NCI-H1105 treated with DMSO at 0.1 percent for 48 hours (cell line): ENCODE measurements around the gene MAGI2.
"Not testable (repeated sequence)": the region's sequence is repeated elsewhere in the genome, so short reads cannot be mapped to it uniquely, and the experiment has no call there.

Source experiments
- DNase-seq: peaks from one replicate; lab custom pipeline; 2025; lab: John Stamatoyannopoulos, UW

MAGI2 gene

DNA sequence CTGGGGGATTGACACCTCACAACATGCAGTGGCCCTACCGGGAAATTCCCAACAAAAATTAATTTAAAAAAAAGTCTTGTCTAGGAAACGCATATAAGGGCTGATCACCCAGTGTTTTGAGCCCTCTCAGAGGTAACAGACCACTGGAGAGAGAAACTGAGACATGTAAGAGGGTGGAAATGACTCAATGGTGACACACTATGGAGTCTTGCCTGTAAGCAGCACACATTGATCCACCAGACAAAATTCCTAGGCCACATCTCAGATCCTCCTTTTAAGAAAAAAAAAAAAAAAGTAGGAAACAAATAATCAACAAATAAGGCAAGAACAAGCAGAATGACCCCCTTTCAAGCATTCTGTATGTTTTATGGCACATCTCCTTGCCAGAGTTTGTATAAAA lies 296.2 kb downstream of the MAGI2 start:
- DNase-seq = no peak

- DNase-seq = no peak
Measured at GRCh38 chr7:79149831-79150230, 303.6 kb downstream of the MAGI2 start.

DNA sequence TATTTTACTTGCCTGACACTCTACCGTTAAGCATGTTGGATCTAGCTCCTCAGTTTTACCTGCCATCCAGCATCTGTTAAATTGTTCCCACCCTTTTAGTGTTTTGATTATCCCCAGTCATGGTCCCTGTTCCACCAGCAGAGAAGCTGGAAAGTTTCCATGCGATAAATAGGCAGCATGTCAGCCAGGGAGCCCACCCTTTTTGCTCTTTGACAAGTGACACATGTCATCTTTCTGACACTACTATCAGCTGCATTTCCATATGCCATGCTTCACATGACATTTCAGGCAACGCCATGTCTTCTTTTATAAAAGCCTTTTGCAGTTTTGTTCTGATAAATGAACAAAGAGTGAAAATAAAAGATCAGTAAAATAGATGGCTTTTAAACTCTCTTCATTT lies 310.8 kb downstream of the MAGI2 start:
- no peak for DNase-seq

- DNase-seq = no peak
Measured at GRCh38 chr7:79141252-79141651, 312.2 kb downstream of the MAGI2 start.

GRCh38 chr7:79137942-79138341 lies 315.5 kb downstream of the MAGI2 start:
- DNase-seq = no peak

DNA sequence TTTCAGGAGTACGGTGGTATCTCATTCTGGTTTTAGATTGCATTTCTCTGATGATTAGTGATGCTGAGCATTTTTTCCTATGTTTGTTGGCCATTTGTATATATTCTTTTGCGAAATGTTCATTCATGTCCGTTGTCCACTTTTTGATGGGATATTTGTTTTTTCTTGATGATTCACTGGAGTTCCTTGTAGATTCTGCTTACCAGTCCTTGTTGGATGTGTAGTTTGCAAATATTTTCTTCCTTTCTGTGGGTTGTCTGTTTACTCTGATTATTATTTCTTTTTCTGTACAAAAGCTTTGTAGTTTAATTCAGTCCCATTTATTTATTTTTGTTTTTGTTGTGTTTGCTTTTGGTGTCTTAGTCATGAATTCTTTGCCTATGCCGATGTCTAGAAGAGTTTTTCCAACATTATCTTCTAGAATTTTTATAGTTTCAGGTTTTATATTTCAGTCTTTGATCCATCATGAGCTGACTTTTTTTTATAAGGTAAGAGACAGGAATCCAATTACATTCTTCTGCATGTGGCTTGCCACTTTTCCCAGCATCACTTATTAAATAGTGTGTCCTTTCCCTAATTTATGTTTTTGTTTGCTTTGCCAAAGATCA lies 320.5 kb downstream of the MAGI2 start:
- DNase-seq = no peak

DNA sequence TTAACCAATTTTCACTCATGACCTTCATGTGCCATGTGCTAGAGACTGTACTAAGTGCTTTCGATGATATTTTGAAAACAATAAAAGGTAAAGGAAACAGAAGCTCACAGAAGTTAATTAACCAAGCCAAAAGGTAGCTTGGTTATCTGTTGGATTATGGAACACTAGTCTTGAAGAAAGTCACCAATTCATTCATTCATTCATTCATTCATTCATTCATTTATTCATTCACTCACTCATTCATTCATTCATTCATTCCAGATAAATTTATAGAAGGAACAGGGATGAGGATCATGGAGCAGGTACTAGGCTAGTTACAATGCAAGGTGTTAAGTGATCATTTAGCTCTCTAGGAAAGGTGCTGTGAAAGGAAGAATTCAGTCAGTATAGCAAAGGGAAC lies 322.8 kb downstream of the MAGI2 start:
- no peak for DNase-seq

GRCh38 chr7:79124331-79124730 lies 329.1 kb downstream of the MAGI2 start:
- DNase-seq = no peak

GRCh38 chr7:79118143-79118542 lies 335.3 kb downstream of the MAGI2 start:
- no peak for DNase-seq

DNA sequence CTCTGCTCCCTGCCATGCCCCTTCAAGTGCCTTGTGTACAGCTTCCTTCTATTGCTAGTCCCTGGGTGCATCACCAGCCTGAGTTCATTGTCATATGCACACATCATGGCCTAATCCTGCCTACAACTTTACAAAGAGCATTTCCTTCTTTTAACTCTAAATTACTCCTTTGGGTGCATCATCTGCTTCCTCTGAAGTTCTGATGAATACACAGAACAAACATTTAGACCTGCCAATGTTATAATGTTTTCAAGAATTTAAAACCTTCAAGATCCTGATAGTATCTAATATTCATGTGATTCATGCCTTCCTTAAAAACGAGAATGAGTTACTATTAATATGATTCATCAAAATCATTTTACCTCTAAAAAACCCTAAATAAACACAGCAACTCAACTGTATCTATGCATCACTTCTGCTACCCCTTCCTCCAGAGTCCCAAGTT lies 357.1 kb downstream of the MAGI2 start:
- DNase-seq = no peak

DNA sequence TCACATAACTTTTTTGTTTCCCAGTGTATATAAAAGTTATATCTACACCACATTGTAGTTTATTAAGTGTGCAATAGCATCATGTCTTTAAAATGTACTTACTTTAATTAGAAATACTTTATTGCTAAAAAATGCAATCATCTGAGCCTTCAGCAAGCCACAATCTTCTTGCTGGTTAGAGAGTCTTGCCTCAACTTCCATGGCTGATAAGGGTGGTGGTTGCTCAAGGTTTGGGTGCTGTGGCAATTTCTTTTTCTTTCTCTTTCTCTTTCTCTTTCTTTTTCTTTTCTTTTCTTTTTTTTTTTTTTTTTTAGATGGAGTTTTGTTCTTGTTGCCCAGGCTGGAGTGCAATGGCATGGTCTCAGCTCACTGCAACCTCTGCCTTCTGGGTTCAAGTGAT lies 360.0 kb downstream of the MAGI2 start:
- no peak for DNase-seq

DNA sequence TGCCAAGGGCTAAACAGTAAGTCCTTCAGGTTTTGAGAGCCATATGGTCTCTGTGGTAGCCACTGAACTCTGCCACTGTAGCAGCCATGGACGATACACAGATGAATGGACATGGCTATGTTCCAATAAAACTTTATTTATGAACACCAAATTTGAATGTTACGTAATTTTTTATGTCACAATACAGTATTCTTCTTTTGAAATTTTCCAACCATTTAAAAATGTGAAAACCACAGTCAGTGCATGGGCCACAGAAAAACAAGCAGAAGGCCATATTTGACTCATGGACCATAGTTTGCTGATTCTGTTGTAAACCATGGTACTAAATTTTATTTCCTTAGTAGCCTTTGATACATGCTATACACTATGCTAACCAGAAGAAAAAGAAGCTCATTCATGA lies 361.8 kb downstream of the MAGI2 start:
- no peak for DNase-seq

DNA sequence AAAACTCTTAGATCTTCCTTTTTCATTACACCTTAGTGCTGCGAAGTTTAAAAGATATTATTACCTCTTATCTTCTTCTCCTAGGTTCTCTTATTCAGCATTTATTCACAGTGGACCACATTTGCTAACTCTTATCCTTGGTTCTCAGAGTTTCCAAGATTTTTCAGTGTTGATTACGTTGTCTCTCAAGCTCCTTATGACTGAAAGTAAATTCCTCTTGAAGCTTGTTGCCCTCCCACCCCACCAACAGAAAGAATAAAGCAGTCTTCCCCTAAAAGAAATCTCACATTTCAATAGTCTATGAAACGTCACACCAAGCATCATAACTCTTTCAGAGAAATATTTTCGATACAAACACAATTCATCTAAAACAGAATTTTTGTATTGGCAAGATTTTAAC lies 362.5 kb downstream of the MAGI2 start:
- no peak for DNase-seq

DNA sequence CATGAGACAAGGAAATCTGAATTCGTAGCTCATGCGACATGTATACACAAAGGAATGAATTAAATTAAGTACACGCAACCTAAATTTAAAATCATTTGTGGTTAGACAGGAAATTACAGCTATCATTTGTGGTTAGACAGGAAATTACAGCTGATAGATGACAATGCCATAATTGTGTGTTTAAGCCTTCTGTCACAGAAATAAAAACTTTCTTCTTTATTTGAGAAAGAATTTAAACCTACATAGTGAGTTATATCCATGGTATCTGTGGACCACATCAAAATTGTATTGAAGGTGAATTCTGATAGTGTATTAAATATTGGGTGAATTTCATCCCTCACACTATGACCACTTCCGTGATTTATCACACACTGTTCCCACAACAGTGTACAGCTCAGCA lies 362.9 kb downstream of the MAGI2 start:
- no peak for DNase-seq

DNA sequence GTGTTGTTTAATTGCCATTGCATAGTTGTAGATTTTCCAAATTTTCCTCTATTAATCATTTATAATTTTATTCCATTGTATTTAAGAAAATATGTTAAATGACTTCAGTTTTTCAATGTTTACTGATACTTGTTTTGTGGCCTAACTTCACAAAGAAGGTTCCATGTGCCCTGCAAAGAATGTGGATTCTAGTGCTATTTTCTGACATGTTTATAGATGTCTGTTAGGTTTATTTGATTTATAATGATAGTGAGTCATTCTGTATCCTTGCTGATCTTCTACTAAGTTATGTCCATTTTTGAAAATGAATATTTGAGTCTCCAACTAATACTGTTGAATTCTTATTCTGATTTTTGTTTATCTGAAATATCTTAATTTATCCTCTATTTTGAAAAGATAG lies 369.0 kb downstream of the MAGI2 start:
- no peak for DNase-seq

DNA sequence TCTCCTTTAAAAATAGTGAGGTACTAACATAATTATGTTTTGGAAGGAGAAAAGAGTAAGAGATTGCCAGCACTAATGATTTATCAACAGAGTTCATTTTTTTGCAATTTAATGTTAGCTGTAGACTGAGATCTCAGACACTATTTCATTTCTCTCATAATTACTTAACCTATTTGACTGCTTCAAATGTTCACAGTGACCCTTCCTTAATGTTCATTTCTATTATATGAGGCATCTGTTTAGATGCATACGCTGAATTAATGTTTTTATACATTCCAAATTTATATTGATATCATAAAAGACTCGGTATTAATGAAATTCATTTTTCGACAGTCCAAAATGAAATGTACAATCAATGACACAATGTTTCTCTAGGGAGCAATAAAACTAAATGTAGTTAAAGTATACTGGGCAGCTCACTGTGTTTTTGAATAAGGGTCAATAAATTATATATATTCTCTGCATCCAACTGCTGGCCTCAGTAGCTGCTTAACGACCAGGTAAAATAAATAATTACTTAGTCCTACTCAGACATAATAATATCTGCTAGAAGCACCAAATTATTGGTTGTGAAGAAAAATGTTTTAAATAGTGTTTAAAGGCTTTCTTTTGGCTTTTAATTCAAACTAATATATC lies 373.4 kb downstream of the MAGI2 start:
- no peak for DNase-seq

DNA sequence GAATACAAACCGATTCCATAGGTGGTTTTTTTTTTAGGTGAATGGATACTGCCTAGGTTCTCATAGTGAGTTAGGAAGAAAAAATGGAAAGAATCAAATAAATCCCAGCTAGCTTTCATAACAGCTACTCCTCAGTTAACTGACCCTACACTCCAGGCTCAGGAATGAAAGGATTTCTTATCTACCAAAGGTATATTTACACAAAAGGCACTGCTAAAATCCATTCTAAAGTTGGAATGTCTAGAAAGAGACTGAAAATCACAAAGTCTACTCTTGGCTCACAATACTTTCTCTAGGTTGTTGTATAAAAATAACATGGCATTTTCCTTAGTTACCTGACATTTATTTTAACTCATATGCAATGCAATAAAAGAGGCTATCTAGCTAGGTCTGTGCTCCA lies 375.2 kb downstream of the MAGI2 start:
- no peak for DNase-seq

- not testable (repeated sequence) for DNase-seq
Measured at GRCh38 chr7:79071187-79071586, 382.3 kb downstream of the MAGI2 start.

- no peak for DNase-seq
Measured at GRCh38 chr7:79064187-79064823, 389.2 kb downstream of the MAGI2 start.

DNA sequence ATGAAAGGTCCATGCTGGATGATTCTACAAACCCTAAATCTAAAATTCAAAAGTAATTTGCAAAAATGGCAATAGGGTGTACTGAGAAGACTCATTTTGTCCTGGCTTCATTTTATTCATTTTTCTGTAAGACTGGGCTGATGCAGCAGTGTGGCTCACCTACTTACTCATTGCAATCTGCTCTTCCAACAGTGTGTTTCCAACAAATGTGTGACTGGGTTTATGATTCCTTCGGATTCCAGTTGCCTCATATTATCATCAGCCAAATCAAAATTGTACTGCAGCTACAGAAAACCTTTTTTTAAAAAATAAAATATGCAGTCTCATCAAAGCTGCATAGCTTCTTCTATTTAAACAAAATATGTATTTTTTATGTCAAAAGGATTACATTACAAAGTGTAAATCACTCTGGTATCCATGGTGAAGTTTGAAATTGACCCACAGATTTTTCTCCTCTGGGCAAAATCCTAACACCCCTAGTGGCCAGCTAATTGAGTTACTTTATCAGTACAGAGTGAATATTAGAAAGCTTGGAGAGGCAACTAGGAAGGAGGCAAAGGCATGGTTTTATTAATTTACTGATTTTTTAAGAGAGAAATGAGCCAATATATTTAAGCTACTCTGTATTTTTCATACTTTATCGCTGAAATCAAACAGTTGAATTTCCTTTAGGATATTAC lies 390.3 kb downstream of the MAGI2 start:
- DNase-seq = no peak

DNA sequence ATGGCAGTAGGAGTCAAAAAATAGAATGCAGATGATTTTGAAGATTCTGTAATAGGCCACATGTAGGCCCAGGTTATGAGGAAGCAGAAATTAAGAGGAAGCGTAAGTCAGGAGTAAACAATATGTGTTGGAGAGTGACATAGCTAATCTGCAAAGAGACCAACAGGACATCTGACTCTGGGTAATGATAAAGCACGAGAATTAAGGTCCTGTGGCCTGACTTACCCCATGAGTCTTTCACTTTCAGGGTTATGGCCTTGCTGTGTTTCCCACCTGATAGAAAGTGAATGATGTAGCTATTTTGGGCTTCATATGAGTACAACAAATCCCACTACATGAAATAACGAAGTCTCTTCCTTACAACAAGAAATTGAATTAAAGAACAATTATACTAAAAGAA lies 393.0 kb downstream of the MAGI2 start:
- no peak for DNase-seq

DNA sequence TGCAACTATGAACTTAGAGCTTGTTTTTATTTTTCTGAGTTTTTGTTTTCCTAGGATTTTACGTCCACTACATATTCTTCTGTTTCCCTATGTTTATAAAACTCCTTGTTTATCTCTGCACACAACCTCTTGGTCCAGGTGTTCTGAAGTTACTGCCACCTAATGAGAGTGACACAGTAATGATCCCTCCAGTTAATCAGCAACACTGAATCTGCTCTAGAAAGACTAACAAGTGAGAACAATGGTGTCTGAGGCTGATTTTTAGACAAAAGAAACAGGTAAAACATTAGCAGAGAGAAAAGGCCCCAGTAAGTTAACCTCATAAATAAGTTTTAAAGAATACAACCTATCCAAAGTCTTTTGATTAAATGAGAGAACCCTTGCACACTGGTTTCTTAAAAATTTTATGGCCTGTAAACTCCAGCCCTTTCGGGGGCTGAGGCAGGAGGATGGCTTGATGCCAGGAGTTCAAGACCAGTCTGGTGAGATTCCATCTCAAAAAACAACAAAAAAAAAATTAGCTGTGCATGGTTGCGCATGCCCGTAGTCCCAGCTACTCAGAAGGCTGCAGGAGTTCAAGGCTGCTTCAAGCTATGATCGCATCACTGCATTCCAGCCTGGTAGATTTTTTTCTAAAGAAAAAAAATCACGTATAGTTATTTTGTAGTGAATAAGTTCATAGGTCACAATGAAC lies 397.6 kb downstream of the MAGI2 start:
- DNase-seq = peak; percentile 95

GRCh38 chr7:79051915-79052314 lies 401.6 kb downstream of the MAGI2 start:
- DNase-seq = no peak
